HEK293 (cell line): ENCODE data around the gene SFMBT2.
A peak's percentile ranks its signal among the peaks of the same experiment; 100 is the strongest.

Source experiments
- BCL11B ChIP-seq: fragments of 450-650 bp; formaldehyde crosslinking; IDR thresholded peaks from 2 replicates; pipeline ENCODE4 v1.5.1; 2016; ENCODE audit warnings: low read depth, missing biosample characterization, missing genetic modification characterization
- GFI1B ChIP-seq: fragments of 450-650 bp; formaldehyde crosslinking; IDR thresholded peaks from 2 replicates; pipeline ENCODE4 v1.5.1; 2016; ENCODE audit warnings: missing biosample characterization, missing genetic modification characterization
- GLI4 ChIP-seq: fragments of 450-650 bp; formaldehyde crosslinking; IDR thresholded peaks from 2 replicates; pipeline ENCODE4 v1.5.1; 2016; ENCODE audit warnings: missing biosample characterization, missing genetic modification characterization
- HIC1 ChIP-seq: fragments of 450-650 bp; formaldehyde crosslinking; IDR thresholded peaks from 2 replicates; pipeline ENCODE4 v1.5.1; 2016; ENCODE audit warnings: missing biosample characterization, missing genetic modification characterization
- IKZF3 ChIP-seq: fragments of 450-650 bp; IDR thresholded peaks from 2 replicates; pipeline ENCODE4 v1.5.0; 2018; ENCODE audit warnings: missing biosample characterization, mild to moderate bottlenecking, missing genetic modification characterization, moderate library complexity
- PBX3 ChIP-seq: sonication (generic); formaldehyde crosslinking; IDR thresholded peaks from 2 replicates; pipeline ENCODE4 v1.8.1; 2022; ENCODE audit warnings: mild to moderate bottlenecking, moderate library complexity, missing genetic modification reagents
- REST ChIP-seq: fragments of 450-650 bp; formaldehyde crosslinking; IDR thresholded peaks from 2 replicates; pipeline ENCODE4 v1.5.1; 2016; ENCODE audit warnings: missing biosample characterization, missing genetic modification characterization
- SP3 ChIP-seq: fragments of 450-650 bp; formaldehyde crosslinking; IDR thresholded peaks from 2 replicates; pipeline ENCODE4 v1.5.1; 2016; ENCODE audit warnings: missing biosample characterization, missing genetic modification characterization
- YY2 ChIP-seq: fragments of 450-650 bp; formaldehyde crosslinking; IDR thresholded peaks from 2 replicates; pipeline ENCODE4 v1.5.1; 2016; ENCODE audit warnings: missing biosample characterization, missing genetic modification characterization
- ZBTB11 ChIP-seq: fragments of 450-650 bp; formaldehyde crosslinking; conservative IDR thresholded peaks from 2 replicates; pipeline ENCODE4 v1.5.1; 2016; ENCODE audit warnings: low read depth, missing biosample characterization, missing genetic modification characterization
- ZEB2 ChIP-seq: fragments of 450-650 bp; formaldehyde crosslinking; IDR thresholded peaks from 2 replicates; pipeline ENCODE4 v1.5.1; 2016; ENCODE audit warnings: missing biosample characterization, missing genetic modification characterization
- ZNF138 ChIP-seq: fragments of 450-650 bp; formaldehyde crosslinking; IDR thresholded peaks from 2 replicates; pipeline ENCODE4 v1.5.1; 2016; ENCODE audit warnings: missing biosample characterization, missing genetic modification characterization, borderline replicate concordance
- ZNF18 ChIP-seq: fragments of 450-650 bp; formaldehyde crosslinking; IDR thresholded peaks from 2 replicates; pipeline ENCODE4 v1.5.1; 2016; ENCODE audit warnings: missing biosample characterization, missing genetic modification characterization
- ZNF214 ChIP-seq: fragments of 450-650 bp; formaldehyde crosslinking; IDR thresholded peaks from 2 replicates; pipeline ENCODE4 v1.5.1; 2017; ENCODE audit warnings: missing biosample characterization, mild to moderate bottlenecking, missing genetic modification characterization, borderline replicate concordance
- ZNF239 ChIP-seq: fragments of 450-650 bp; formaldehyde crosslinking; IDR thresholded peaks from 2 replicates; pipeline ENCODE4 v1.5.1; 2016; ENCODE audit warnings: missing biosample characterization, missing genetic modification characterization
- ZNF248 ChIP-seq: fragments of 450-650 bp; formaldehyde crosslinking; IDR thresholded peaks from 2 replicates; pipeline ENCODE4 v1.5.1; 2017; ENCODE audit warnings: missing biosample characterization, missing genetic modification characterization
- ZNF280D ChIP-seq: fragments of 450-650 bp; formaldehyde crosslinking; IDR thresholded peaks from 2 replicates; pipeline ENCODE4 v1.5.1; 2016; ENCODE audit warnings: missing biosample characterization, missing genetic modification characterization
- ZNF366 ChIP-seq: fragments of 450-650 bp; formaldehyde crosslinking; conservative IDR thresholded peaks from 2 replicates; pipeline ENCODE4 v1.5.1; 2016; ENCODE audit warnings: missing biosample characterization, missing genetic modification characterization
- ZNF394 ChIP-seq: fragments of 450-650 bp; formaldehyde crosslinking; IDR thresholded peaks from 2 replicates; pipeline ENCODE4 v1.5.1; 2016; ENCODE audit warnings: missing biosample characterization, missing genetic modification characterization, mild to moderate bottlenecking, moderate library complexity, borderline replicate concordance
- ZNF501 ChIP-seq: fragments of 450-650 bp; formaldehyde crosslinking; IDR thresholded peaks from 2 replicates; pipeline ENCODE4 v1.5.1; 2016; ENCODE audit warnings: missing biosample characterization, missing genetic modification characterization
- ZNF549 ChIP-seq: fragments of 450-650 bp; IDR thresholded peaks from 2 replicates; pipeline ENCODE4 v1.5.1; 2018; ENCODE audit warnings: missing biosample characterization, missing genetic modification characterization, mild to moderate bottlenecking, inconsistent platforms, moderate library complexity
- ZNF658 ChIP-seq: fragments of 450-650 bp; formaldehyde crosslinking; IDR thresholded peaks from 2 replicates; pipeline ENCODE4; 2016; ENCODE audit warnings: missing biosample characterization, missing genetic modification characterization
- ZNF670 ChIP-seq: fragments of 450-650 bp; formaldehyde crosslinking; IDR thresholded peaks from 2 replicates; pipeline ENCODE4 v1.5.1; 2016; ENCODE audit warnings: missing biosample characterization, missing genetic modification characterization, low read depth
- ZNF76 ChIP-seq: fragments of 450-650 bp; formaldehyde crosslinking; IDR thresholded peaks from 2 replicates; pipeline ENCODE4; 2016; ENCODE audit warnings: low read depth, missing biosample characterization, missing genetic modification characterization, borderline replicate concordance
- ZSCAN23 ChIP-seq: fragments of 450-650 bp; formaldehyde crosslinking; IDR thresholded peaks from 2 replicates; pipeline ENCODE4 v1.5.1; 2016; ENCODE audit warnings: missing biosample characterization, missing genetic modification characterization

SFMBT2 gene

GRCh38 chr10:7264313-7264756 lies 146.5 kb downstream of the SFMBT2 start (continued):
- TF ChIP-seq ZNF394 (tag by site-specific recombination), result no peak
- no peak for TF ChIP-seq ZNF248 (tag by site-specific recombination)
- no peak for TF ChIP-seq YY2 (tag by site-specific recombination)
- TF ChIP-seq GFI1B, result no peak
- TF ChIP-seq ZSCAN23, result no peak
- TF ChIP-seq GLI4 (tag by site-specific recombination), result no peak
- peak; percentile 51; the same call in 1 of the 2 replicates for TF ChIP-seq ZBTB11
- 0 out of 2 replicates have a peak, but pooled peaks have one; percentile 40 for TF ChIP-seq IKZF3 (tag by site-specific recombination)
- no peak for TF ChIP-seq BCL11B (tag by site-specific recombination)
- TF ChIP-seq ZNF76, result no peak
- no peak for TF ChIP-seq SP3
- no peak for TF ChIP-seq ZNF18
- TF ChIP-seq REST, result no peak
- no peak for TF ChIP-seq ZNF280D
- no peak for TF ChIP-seq ZNF239
- no peak for TF ChIP-seq ZNF658 (tag by site-specific recombination)
- no peak for TF ChIP-seq ZNF501 (tag by site-specific recombination)
- no peak for TF ChIP-seq PBX3 (CRISPR knock-in tag)
- TF ChIP-seq ZNF549 (tag by site-specific recombination), result no peak
- no peak for TF ChIP-seq ZNF138
- TF ChIP-seq ZNF366 (tag by site-specific recombination), result no peak
- peak; percentile 20; the same call in 1 of the 2 replicates for TF ChIP-seq ZEB2
- no peak for TF ChIP-seq HIC1 (tag by site-specific recombination)
- no peak for TF ChIP-seq ZNF214
- no peak for TF ChIP-seq ZNF670 (tag by site-specific recombination)
